HG03571 (cell line): ENCODE results near the gene RIPK1.
A peak's percentile ranks its signal among the peaks of the same experiment; 100 is the strongest.
"Not testable (repeated sequence)": the region's sequence is repeated elsewhere in the genome, so short reads cannot be mapped to it uniquely, and the experiment has no call there.

ENCODE experiments used
- ATAC-seq: cut with Tn5 transposase; IDR thresholded peaks from one replicate; pipeline ENCODE4 v1.9.1; 2021; ENCODE audit not compliant: unreplicated experiment

Gene RIPK1

DNA sequence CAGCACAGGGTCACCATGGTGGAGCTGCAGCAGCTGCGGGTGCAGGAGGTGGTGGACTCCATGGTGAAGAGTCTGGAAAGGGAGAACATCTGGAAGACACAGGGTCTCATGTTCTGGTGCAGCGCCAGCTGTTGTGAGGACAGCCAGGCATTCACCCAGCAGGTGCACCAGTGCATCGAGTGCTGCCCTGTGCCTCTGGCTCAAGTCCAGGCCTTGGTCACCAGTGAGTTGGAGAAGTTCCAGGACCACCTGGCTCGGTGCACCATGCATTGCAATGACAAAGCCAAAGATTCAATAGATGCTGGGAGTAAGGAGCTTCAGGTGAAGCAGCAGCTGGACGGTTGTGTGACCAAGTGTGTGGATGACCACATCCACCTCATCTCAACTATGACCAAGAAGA is 22.9 kb upstream of the RIPK1 start:
- ATAC-seq = no peak

DNA sequence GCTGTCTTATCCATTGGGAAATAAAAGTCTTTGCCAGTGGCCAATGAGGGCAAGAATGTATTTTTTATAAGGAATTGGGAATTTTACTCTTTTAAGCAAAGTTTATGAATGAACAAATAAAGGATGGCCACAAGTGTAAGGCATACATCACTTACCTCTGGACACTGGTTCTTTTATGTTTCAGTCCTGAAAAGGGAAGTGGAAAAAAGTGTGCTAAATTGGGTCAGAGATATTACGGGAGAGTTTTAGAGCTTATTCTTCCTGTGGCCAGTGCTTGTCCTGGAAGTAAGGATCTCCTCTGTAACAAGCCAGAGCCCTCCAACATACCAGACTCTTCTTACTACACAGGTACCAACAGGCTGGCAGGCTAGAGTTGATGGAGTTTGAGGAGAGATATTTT is 22.5 kb upstream of the RIPK1 start:
- ATAC-seq = no peak

DNA sequence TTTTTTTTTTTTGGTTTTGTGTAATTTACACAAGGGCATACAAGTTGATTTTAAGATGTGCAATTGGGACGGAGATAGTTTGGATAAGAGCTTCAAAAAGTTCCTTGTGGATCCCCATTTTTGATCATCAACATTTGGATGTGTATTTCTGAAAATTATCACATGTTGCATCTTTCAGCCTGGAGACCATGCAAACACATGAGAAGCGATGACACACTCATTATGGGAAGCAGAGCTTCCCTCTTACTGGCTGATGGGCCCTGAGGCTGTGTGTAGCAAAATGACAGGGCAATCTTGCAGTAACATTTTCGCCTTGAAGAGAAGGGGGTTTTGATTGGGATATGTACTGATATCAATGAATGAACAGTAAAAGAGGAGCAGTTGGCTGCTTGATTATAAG is 22.0 kb upstream of the RIPK1 start:
- ATAC-seq = no peak

DNA sequence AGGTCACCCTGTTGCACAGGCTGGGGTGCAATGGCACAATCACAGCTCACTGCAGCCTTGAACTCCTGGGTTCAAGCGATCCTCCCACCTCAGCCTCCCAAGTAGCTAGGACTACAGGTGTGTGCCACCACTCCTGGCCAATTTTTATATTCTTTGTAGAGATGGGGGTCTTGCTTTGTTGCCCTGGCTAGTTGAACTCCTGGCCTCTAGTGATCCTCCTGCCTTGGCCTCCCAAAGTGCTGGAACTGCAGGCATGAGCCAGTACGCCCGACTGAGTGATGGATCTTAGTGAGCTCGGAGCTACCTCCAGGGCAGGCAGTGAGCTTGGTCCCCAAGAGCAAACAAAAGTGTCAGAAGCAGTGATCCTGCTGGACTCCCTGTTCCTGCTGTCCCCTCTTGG is 20.3 kb upstream of the RIPK1 start:
- not testable (repeated sequence) for ATAC-seq

DNA sequence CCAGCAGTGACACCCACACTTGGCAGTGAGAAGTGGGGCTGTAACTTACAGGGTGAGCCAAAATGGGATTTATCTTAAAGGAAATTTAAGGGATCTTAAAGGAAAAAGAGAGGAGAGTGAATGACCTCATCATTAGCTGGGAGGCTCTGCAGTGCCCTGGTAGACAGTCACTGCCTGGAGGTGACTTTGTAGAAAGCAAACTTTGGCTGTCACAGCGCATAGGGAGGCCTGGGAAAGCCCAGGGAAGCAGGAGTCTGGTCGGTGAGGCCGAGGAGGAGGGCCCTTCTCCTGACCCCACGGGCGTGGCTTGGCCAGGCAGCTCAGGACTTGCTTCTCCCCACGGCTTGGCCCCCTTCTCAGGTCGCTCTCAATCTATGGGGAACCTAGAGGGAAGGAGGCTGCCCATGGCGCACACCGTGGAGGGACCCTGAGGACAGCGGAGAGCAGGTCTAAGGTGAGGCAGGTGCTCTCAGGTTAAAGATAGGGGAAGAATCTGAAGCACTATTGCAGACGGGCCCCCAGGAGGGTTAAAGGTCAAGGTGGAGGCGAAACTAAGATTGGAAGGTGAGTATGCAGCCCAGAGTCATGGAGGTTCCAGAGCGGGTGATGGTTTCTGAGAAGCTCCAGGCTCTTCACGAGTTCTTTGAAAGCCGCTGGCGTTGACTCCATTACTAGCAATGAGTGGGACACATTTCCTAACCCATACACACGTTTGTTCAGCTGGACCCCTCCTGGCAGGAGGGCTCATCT is 15.6 kb upstream of the RIPK1 start:
- ATAC-seq = no peak

DNA sequence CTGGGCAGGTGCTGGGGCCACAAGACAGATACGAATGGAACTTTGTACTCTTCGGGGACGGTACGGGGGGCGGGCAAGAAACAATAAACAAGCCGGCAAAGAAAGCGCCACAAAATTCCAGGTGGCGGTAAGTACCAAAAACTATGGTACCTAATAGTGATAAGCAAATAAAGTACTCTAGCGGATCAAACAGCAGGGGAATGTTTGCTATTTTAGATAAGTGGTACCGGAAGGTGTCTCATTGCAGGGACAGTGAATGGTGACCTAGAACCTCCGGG is 15.1 kb upstream of the RIPK1 start:
- ATAC-seq = no peak

DNA sequence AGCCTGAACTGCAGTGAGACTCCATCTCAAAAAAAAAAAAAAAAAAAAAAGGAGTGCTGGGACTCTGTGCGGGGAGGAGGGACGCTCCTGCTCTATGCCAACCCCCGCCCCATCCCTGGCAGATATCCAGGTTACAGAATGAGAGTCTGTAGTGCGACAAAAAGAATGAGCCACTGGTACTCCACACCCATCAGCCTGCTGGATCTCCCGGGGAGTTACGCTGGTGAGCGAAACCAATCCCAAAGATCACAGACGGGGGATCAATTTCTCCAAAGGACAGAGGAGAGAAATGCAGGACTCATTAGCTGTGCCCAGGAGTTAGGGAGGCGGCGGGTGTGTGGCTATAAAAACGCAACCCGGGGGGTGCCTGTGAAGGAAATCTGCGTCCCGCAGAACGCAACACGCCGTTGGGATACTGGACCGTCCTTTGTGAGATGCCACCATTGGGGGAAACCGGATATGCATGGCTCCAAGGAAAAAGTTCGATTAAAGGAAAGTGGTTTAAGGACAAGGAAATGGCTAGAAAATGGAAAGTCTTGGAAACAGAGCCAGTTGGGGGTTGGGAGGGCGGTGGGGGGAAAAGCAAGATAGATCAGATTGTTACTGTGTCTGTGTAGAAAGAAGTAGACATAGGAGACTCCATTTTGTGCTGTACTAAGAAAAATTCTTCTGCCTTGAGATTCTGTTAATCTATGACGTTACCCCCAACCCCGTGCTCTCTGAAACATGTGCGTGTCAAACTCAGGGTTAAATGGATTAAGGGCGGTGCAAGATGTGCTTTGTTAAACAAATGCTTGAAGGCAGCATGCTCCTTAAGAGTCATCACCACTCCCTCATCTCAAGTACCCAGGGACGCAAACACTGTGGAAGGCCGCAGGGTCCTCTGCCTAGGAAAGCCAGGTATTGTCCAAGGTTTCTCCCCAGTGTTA is 13.8 kb upstream of the RIPK1 start:
- not testable (repeated sequence) for ATAC-seq

DNA sequence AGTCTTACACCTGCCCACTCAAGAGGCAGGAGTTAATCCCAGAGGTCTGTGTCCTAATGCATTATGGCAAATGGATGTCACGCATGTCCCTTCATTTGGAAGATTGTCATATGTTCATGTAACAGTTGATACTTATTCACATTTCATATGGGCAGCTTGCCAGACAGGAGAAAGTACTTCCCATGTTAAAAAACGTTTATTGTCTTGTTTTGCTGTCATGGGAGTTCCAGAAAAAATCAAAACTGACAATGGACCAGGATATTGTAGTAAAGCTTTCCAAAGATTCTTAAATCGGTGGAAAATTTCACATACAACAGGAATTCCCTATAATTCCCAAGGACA is 13.2 kb upstream of the RIPK1 start:
- not testable (repeated sequence) for ATAC-seq

DNA sequence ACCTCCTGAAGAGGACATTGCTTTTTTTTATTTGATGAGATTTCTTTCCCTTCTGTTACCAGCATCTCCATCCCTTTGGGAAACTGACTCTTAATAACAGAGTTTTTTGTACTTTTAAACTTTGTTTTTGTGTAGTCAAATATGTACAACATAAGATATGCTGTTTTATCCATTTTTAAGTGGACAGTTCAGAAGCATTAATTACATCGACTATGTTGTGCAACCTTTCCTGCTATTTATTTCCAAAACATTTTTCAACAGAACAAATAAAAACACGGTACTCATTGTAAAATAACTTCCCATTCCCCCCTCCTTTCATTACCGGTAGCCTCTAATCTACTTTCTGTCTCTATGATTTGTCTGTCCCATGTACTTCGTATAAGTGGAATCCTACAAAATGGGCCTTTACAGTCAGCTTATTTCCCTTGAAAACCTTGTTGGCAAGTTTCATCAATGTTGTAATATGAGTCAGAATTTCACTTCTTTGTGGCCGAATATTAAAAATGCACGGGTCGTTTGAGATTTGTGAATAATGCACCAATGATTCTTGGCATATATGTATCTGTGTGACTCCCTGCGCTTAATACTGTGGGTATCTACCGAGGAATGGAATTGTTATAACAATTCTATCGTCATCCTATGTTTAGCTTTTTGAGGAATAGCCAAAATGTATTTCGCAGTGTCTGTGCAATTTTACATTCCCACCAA is 11.1 kb upstream of the RIPK1 start:
- ATAC-seq = no peak

DNA sequence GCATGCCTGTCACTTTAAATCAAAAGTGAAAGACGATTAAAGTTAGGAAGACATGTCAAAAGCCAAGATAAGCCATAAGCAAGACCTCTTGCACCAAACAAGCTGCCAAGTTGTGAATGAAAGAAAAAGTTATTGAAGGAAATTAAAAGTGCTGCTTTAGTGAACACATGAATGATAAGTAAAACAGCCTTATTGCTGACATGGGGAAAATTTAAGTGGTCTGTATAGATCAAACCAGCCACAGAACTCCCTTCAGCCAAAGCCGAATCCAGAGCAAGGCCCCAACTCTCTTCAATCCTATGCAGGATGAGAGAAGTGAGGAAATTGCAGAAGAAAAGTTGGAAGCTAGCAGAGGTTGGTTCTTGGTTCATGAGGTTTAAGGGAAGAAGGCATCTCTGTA is 9.3 kb upstream of the RIPK1 start:
- no peak for ATAC-seq

DNA sequence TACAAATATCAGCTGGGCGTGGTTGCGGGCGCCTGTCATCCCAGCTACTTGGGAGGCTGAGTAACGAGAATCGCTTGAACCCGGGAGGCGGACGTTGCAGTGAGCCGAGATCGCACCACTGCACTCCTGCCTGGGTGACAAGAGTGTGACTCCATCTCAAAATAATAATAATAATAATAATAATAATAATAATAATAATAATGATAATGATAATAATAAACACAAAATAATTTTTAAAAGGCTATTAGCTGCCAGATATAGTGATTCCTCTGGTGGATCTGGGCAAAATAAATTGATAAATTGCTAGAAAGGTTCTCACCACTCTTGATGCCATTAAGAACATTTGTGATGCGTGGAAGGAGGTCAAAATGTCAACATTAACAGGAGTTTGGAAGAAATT is 8.2 kb upstream of the RIPK1 start:
- ATAC-seq = not testable (repeated sequence)

DNA sequence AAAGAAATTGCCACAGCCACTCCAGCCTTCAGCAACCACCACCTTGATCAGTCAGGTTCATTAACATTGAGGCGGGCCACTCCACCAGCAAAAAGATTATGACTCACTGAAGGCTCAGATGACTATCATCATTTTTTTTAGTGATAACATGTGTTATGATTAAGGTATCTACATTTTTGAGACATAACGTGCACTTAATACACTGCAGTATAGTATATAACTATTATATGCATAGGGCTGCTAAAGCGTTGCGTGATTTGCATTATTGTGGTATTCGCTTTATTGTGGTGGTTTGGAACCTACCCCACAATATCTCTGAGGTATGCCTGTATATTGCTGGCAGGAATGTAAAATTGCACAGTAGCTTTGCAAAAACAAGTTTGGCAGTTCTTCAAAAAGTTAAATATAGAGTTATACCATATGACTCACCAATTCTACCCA is 6.8 kb upstream of the RIPK1 start:
- ATAC-seq = no peak

DNA sequence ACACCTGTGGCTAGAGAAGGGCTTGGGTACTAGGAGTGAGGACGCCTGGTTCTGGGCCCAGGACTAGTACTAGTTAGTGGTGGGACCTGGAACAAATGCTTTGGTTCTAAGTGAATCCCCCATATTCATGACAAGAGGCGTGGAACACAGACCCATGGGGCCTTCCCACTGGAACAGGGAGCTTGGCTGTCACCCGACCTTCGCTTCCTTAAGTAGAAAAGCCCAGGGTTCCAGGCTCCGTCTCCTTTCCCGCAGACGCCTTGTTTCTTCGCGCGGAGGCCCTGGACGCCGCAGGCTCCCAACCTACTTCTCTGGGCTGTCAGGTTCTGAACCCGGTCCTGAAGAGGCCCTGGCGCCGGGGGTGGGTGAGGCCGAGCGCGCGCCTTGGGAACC is 5.0 kb upstream of the RIPK1 start:
- not testable (repeated sequence) for ATAC-seq

DNA sequence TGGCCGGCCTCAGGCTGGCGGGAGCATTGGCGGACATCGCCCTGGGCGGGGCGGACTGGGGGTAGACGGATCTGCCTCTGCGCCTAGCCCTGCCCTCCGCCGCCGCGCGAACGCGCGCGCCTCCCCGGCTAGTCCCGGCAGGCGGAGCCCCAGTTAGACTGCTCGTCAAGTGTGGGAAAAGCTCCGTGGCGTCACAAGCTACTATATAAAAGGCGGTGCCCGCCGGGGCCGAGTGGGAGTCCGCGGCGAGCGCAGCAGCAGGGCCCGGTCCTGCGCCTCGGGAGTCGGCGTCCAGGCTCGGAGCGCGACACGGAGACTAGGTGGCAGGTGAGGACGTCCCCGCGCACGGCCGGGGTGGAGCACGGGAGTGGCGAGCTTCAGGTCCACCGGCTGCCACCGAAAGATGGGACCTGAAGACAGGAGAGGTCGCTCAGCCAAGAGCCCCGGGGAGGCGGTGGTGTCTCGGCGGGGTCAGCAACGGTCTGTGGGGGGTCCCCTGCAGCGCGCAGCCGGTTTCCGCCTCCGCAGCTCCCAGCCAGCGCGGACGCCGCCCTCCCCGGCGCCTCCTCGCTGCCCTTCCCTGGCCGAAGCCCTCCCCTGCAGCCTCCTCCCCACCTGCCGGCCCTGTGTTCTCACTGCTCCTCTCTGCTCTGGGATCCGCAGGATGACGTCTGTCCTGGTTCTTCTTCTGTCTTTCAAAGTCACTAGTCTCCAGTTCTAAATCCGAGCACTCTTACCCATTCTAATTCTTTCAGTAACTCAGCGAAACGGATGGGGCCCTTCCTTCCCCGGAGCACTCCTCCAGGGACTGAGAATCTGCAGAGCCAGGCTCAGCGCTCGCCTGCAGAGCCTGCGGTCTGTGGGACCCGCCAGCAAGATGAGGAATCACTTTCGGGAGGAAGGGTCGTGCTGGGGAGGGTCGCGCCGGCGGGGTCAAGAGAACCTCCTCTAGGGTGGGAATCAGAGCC is 4.3 kb upstream of the RIPK1 start:
- peak; percentile 51 for ATAC-seq

DNA sequence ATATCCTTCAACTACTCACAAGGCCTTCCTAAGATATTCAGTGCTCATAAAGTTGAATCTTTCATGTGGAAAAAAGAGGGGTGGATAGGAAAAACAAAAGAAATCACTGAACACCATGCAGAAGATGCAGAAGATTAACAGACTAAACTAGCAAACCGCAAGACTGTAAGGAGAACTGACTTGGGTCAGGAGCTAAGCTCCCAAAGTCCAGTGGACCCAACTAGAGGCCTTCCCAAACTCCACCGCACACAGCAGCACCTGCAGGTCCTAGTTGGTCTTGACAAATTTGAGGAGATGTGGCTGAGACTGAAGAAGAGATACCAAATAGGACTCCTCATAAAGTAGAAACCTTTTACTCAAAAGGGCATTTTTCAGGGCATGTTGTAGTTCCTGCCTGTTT is 3.3 kb downstream of the RIPK1 start:
- ATAC-seq = no peak

DNA sequence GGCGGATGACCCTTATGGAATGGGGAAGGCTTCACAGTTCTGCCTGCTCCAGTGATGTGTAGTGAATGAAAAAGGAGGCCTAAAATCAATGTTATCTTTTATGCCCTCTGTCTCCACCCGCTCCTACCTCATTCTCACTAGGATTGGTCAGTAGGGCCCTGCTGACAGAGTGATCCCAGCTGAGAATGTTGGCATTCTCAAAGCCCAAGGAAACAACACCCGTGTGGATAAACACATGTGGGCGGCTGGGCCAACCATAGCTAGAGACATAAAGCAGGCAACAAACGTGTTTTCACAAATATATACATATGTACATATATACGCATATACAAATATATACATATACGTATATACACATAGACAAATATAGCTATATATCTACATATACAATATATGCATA is 4.5 kb downstream of the RIPK1 start:
- no peak for ATAC-seq

DNA sequence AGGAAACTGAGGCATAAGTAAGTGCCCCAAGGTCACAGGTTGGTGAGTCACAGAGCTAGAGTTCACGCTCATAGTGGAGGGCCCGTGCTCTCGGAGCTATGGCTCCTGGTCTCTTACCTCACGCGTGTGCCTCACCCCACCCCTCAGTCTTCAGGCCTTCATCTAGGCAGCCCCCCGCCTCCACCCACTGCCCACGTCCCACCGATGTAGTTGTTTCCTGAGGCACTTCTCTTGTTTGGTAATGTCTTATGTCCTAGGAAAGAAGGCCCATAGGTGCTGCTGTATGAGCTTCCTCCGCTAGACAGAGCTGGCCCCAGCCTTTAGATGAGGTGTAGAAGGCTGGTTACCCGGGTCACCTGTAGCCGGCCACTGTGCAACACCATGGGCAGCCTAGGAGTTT is 5.1 kb downstream of the RIPK1 start:
- no peak for ATAC-seq

DNA sequence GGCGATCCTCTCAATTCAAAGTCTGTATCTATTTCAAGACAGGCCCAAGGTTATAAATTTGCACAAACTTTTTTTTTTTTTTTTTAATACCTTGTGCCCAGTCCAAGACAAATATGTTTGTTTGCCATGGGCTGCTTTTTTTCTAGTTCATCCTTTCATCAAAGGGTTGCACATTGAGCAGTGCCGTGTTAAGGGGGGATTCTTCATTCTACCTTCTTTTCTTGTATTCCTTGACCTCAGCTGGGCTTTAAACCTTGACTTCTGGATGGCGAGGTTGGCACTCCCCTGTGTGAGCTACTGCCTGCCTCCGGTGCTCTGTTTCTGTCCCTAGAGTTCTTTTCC is 7.4 kb downstream of the RIPK1 start:
- no peak for ATAC-seq

DNA sequence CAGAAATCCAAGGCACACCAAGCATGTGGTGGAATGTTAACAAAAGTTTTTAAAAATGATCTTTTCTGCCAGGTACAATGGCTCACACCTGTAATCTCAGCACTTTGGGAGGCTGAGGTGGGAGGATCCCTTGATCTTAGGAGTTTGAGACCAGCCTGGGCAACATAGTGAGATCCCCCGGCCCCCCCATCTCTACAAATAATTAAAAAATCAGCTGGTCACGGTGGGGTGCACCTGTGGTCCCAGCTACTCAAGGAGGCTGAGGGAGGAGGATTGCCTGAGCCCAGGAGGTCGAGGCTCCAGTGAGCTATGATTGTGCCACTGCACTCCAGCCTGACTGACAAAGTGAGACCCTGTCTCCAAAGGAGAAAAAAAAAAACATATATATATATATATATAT is 8.0 kb downstream of the RIPK1 start:
- ATAC-seq = no peak

DNA sequence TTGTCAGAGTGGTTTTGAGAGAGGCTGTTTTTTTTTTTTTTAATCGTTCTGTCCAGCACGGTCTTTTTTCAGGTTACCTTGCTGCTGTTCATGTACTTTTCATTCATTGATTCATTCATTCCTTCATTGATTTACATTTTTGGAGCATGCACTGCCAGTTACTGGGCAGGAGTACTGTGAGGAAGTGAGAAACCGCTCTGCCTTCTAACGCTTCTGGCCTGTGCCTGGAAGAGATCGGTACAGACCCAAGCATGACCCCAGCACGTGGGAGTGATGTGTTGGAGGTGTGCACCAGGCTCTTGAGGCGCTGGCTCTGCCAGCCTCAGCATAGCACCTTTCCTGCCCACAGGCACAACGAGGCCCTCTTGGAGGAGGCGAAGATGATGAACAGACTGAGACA is 9.1 kb downstream of the RIPK1 start:
- no peak for ATAC-seq

DNA sequence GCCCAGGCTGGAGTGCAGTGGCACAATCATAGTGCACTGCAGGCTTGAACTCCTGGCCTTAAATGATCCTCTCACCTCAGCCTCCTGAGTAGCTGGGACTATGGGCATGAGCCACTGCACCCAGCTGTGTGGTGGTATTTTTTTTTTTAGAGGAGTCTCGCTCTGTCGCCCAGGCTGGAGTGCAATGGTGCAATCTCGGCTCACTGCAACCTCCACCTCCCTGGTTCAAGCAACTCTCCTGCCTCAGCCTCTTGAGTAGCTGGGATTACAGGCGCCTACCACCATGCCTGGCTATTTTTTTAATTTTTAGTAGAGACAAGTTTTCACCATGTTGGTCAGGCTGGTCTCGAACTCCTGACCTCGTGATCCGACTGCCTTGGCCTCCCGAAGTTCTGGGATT is 10.7 kb downstream of the RIPK1 start:
- not testable (repeated sequence) for ATAC-seq
